H9 (cell line): ENCODE results near the gene COX5A. TPM values are rescaled to one million over a fixed set of nuclear protein-coding genes. Genes with fewer than 3 reads are reported as not detected.

Experiments
- DNase-seq: peaks from one replicate; pipeline ENCODE4 v3.0.0-alpha.2; 2017
- H2AFZ ChIP-seq: one replicate; pipeline ENCODE4 v1.6.1; 2013; ENCODE audit warnings: mild to moderate bottlenecking, low read length, control low read depth, moderate library complexity
- H2AK5ac ChIP-seq: 2 replicates; pipeline ENCODE4 v1.6.1; 2013; ENCODE audit warnings: low read length, control low read depth, mixed read lengths; ENCODE audit not compliant: insufficient read length
- H2BK120ac ChIP-seq: one replicate; pipeline ENCODE4 v1.6.1; 2013; ENCODE audit warnings: low read depth, mild to moderate bottlenecking, low read length, control low read depth, inconsistent platforms; ENCODE audit not compliant: poor library complexity, severe bottlenecking
- H2BK12ac ChIP-seq: 2 replicates; pipeline ENCODE4 v1.6.1; 2013; ENCODE audit warnings: low read length, control low read depth, mixed read lengths, low read depth; ENCODE audit not compliant: insufficient read length
- H2BK15ac ChIP-seq: 2 replicates; pipeline ENCODE4 v1.6.1; 2013; ENCODE audit warnings: low read depth, low read length, control low read depth
- H2BK20ac ChIP-seq: one replicate; pipeline ENCODE4 v1.6.1; 2013; ENCODE audit warnings: low read depth, mild to moderate bottlenecking, low read length, control low read depth, inconsistent platforms; ENCODE audit not compliant: poor library complexity, severe bottlenecking
- H2BK5ac ChIP-seq: 2 replicates; pipeline ENCODE4 v1.6.1; 2013; ENCODE audit warnings: low read length, control low read depth, mixed read lengths; ENCODE audit not compliant: insufficient read length
- H3K14ac ChIP-seq: 2 replicates; pipeline ENCODE4 v1.6.1; 2013; ENCODE audit warnings: low read length, control low read depth; ENCODE audit not compliant: insufficient read depth
- H3K18ac ChIP-seq: 2 replicates; pipeline ENCODE4 v1.6.1; 2013; ENCODE audit warnings: low read depth, mild to moderate bottlenecking, mixed read lengths, low read length, control low read depth; ENCODE audit not compliant: insufficient read length
- H3K23ac ChIP-seq: 2 replicates; pipeline ENCODE4 v1.6.1; 2013; ENCODE audit warnings: low read length, control low read depth, mixed read lengths, low read depth; ENCODE audit not compliant: insufficient read length
- H3K23me2 ChIP-seq: 2 replicates; pipeline ENCODE4 v1.6.1; 2013; ENCODE audit warnings: low read depth, mild to moderate bottlenecking, mixed read lengths, low read length, control low read depth; ENCODE audit not compliant: insufficient read length, poor library complexity, severe bottlenecking
- H3K27ac ChIP-seq: 2 replicates; pipeline ENCODE4 v1.5.1; 2013; ENCODE audit warnings: low read length, control low read depth, mixed read lengths, low read depth; ENCODE audit not compliant: insufficient read length
- H3K27me3 ChIP-seq: 2 replicates; pipeline ENCODE4 v1.6.1; 2013; ENCODE audit warnings: low read length, control low read depth, inconsistent platforms; ENCODE audit not compliant: insufficient read depth
- H3K4ac ChIP-seq: 2 replicates; pipeline ENCODE4 v1.6.1; 2013; ENCODE audit warnings: low read depth, mild to moderate bottlenecking, control low read depth, inconsistent platforms, low read length, moderate library complexity
- H3K4me1 ChIP-seq: 2 replicates; pipeline ENCODE4 v1.6.1; 2013; ENCODE audit warnings: low read length, control low read depth, inconsistent platforms; ENCODE audit not compliant: insufficient read depth
- H3K4me2 ChIP-seq: 2 replicates; pipeline ENCODE4 v1.6.1; 2013; ENCODE audit warnings: low read length, control low read depth, mixed read lengths; ENCODE audit not compliant: insufficient read length, insufficient read depth
- H3K56ac ChIP-seq: 2 replicates; pipeline ENCODE4 v1.6.1; 2013; ENCODE audit warnings: low read depth, mild to moderate bottlenecking, mixed read lengths, low read length, control low read depth; ENCODE audit not compliant: insufficient read length
- H3K79me1 ChIP-seq: 2 replicates; pipeline ENCODE4 v1.6.1; 2013; ENCODE audit warnings: low read depth, mild to moderate bottlenecking, moderate library complexity, low read length, control low read depth, inconsistent platforms; ENCODE audit not compliant: insufficient read depth, poor library complexity, severe bottlenecking
- H3K79me2 ChIP-seq: 2 replicates; pipeline ENCODE4 v1.6.1; 2013; ENCODE audit warnings: low read length, control low read depth, inconsistent platforms; ENCODE audit not compliant: insufficient read depth
- H3K9ac ChIP-seq: 2 replicates; pipeline ENCODE4 v1.6.1; 2013; ENCODE audit warnings: low read length, control low read depth, mixed read lengths; ENCODE audit not compliant: insufficient read length; ENCODE audit errors: extremely low read depth
- H3K9me3 ChIP-seq: one replicate; pipeline ENCODE4 v1.6.1; 2013; ENCODE audit warnings: low read depth, low read length, inconsistent platforms; ENCODE audit not compliant: control insufficient read depth
- H3T11ph ChIP-seq: one replicate; pipeline ENCODE4 v1.6.1; 2013; ENCODE audit warnings: mild to moderate bottlenecking, low read length, control low read depth, inconsistent platforms
- H4K20me1 ChIP-seq: one replicate; pipeline ENCODE4 v1.6.1; 2013; ENCODE audit not compliant: control insufficient read depth, insufficient read length, insufficient read depth
- H4K5ac ChIP-seq: 2 replicates; pipeline ENCODE4 v1.6.1; 2013; ENCODE audit warnings: low read depth, mild to moderate bottlenecking, mixed read lengths, low read length, control low read depth; ENCODE audit not compliant: insufficient read length
- H4K8ac ChIP-seq: replicated peaks from 2 replicates; pipeline ENCODE4 v1.6.1; 2013; ENCODE audit warnings: low read length, control low read depth, mixed read lengths, low read depth; ENCODE audit not compliant: insufficient read length
- H4K91ac ChIP-seq: 2 replicates; pipeline ENCODE4 v1.6.1; 2013; ENCODE audit warnings: low read depth, mild to moderate bottlenecking, moderate library complexity, mixed read lengths, low read length, control low read depth; ENCODE audit not compliant: insufficient read length
- H3K27ac Mint-ChIP-seq, 3 experiments: 2 replicates in 2 of 3; 3 replicates in 1 of 3; pipeline ENCODE4 v1.8.0; 2020 to 2021; ENCODE audit warnings: mixed read lengths in 3 of 3, mild to moderate bottlenecking in 1 of 3, moderate library complexity in 1 of 3
- H3K27me3 Mint-ChIP-seq: 2 replicates; pipeline ENCODE4 v1.8.0; 2021; ENCODE audit warnings: low read depth, mild to moderate bottlenecking, moderate library complexity, mixed read lengths
- H3K36me3 Mint-ChIP-seq, 3 experiments: 2 replicates in 2 of 3; 3 replicates in 1 of 3; pipeline ENCODE4 v1.8.0; 2020 to 2021; ENCODE audit warnings: low read depth in 3 of 3, mixed read lengths in 3 of 3; ENCODE audit not compliant: insufficient read depth in 1 of 3
- H3K4me1 Mint-ChIP-seq, 2 experiments: 2 replicates each; pipeline ENCODE4 v1.8.0; 2020; ENCODE audit warnings: mixed read lengths in 2 of 2
- H3K4me3 Mint-ChIP-seq, 2 experiments: 2 replicates in 1 of 2; 3 replicates in 1 of 2; pipeline ENCODE4 v1.8.0; 2020 to 2021; ENCODE audit warnings: mild to moderate bottlenecking in 2 of 2, mixed read lengths in 2 of 2, moderate library complexity in 1 of 2
- H3K9me3 Mint-ChIP-seq, 2 experiments: 2 replicates in 1 of 2; 3 replicates in 1 of 2; pipeline ENCODE4 v1.8.0; 2020; ENCODE audit warnings: mild to moderate bottlenecking in 2 of 2, mixed read lengths in 2 of 2, moderate library complexity in 1 of 2
- CTCF ChIP-seq: fragments of 200-600 bp; sonication (generic); conservative IDR thresholded peaks from 3 replicates; pipeline ENCODE4 v1.8.0; 2021; ENCODE audit warnings: antibody characterized with exemption, mild to moderate bottlenecking
- WGBS: extraction: QIAGEN DNeasy Blood & Tissue Kit; methylation state at CpG from one replicate; pipeline ENCODE4 v1.1.7; 2013; ENCODE audit warnings: missing lambda C conversion rate, low lambda C conversion rate, mixed read lengths; ENCODE audit not compliant: insufficient read length; ENCODE audit errors: extremely low coverage; 5-methylcytosine and 5-hydroxymethylcytosine counted together
- total RNA-seq: library from RNA; stranded (reverse); gene quantifications from 2 replicates; pipeline ENCODE4 v1.2.1, GENCODE V29; 2021

COX5A gene
- total RNA-seq, 1 experiment from 2014 or later: 331 TPM

GRCh38 chr15:74983725-74984231 lies 45.9 kb upstream of the COX5A start:
- Histone ChIP-seq H2BK120ac (no peak overlapping the region), H2BK20ac (no peak overlapping the region), H3K4ac (no peak overlapping the region), H3K79me2 (no peaks in the 10 kb centered on the region), H3K14ac (no peak overlapping the region), H4K91ac (no peak overlapping the region), H2BK15ac (no peak overlapping the region), H4K5ac (no peak overlapping the region), H2AK5ac (no peak overlapping the region), H3K9ac (no peak overlapping the region), H3K23ac (no peak overlapping the region), H2BK5ac (no peak overlapping the region), H3K27ac (no peak overlapping the region), H3T11ph (no peak overlapping the region), H3K79me1 (no peaks in the 10 kb centered on the region), H3K23me2 (no peaks in the 10 kb centered on the region), H4K8ac (no peak overlapping the region), H3K9me3 (no peaks in the 10 kb centered on the region), H2BK12ac (no peak overlapping the region), H4K20me1 (no peaks in the 10 kb centered on the region), H3K56ac (no peak overlapping the region), H3K4me2 (no peak overlapping the region), H3K18ac (no peak overlapping the region), H3K27me3 (no peaks in the 10 kb centered on the region), H2AFZ (no peak overlapping the region), H3K4me1 (no peaks in the 10 kb centered on the region)
- H3K36me3 Mint-ChIP-seq: no peaks in the 10 kb centered on the region
- H3K9me3 Mint-ChIP-seq: peaks cover 0 to 3% of the 10 kb centered on the region in 2 experiments; a peak in 1 of 5 replicates
- no CpG with 5 or more reads among the region's 4 CpGs for WGBS
- no peak for TF ChIP-seq CTCF
- H3K27ac Mint-ChIP-seq: no peak overlapping the region
- DNase-seq: no peak
- no peak overlapping the region for H3K4me3 Mint-ChIP-seq
- peaks cover 19% of the 10 kb centered on the region for H3K27me3 Mint-ChIP-seq
- peaks cover 6 to 18% of the 10 kb centered on the region in 2 experiments for H3K4me1 Mint-ChIP-seq
